Activated naive CD4-positive, alpha-beta T cell treated with Interleukin-2 at 50 U/mL for 16 hours (primary cell): Measurements from ENCODE around the gene FRMPD2.
"Not testable (repeated sequence)": the region's sequence is repeated elsewhere in the genome, so short reads cannot be mapped to it uniquely, and the experiment has no call there.

ENCODE experiments used
- DNase-seq: peaks from one replicate; pipeline ENCODE4 v3.0.0-alpha.2; 2020

Gene FRMPD2

DNA sequence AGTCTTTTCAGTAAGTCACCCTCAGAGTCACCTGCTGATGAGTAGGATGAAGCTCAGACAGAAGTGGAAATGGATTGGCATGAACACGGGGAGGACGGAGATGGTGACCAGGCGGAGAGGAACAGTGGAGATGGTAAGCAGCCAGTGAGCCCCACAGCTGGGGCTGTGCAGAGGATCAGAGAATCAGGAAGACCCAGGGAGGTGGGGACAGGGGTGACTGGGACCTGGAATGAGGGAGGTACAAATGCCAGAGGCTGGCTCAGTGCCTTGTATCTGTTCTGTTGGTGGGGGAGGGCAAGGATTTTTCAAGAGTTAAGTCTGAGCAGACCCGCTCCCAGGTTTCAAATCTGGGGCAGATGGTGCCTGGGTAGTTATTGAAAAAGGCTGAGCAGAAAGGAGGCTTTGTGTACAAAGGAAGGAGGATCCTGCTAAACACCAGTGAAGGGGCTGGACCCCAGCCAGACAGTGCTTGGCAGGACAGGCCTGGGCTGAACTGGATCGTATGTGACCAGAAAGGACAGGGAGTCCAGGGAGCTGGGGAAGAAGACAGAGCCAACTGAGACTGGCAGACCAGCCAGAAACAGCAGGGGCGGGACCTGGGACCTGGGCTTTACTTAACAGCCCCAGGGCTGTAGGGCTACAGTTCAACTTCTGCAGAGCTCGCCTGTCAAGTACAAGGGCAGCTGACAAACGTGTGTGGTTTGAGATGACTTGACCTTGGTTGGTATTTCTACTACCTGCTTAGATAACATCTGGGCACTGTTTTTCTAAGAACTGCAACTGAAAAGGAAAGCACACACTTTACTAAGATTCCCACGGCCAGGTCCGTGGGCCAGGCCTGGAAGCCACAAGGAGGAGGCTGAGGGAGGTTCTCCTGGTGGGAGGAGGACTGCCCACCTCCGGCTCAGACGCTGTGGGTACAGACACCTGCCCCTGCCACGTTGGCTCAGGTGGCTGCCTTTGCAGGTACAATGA is 13.2 kb upstream of the FRMPD2 start:
- DNase-seq, result no peak

DNA sequence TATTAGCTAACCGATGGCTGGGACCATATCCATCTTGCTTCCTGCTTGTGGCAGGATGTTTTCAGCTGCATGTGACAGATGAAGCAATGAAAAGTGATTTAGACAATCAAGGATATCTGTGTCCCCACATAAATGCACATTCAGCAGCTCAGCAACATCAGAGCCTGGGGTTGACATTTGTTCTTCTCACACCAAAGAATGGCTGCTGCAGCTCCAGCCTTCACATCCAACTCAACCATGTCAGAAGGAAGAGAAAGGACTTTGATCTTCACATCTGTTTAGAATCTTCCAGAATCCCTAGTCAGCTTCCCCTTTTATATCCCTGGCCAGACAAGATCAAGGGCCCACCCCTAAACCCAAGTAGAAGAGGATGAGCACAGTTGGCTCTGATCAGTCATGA is 11.9 kb upstream of the FRMPD2 start:
- DNase-seq, result no peak

DNA sequence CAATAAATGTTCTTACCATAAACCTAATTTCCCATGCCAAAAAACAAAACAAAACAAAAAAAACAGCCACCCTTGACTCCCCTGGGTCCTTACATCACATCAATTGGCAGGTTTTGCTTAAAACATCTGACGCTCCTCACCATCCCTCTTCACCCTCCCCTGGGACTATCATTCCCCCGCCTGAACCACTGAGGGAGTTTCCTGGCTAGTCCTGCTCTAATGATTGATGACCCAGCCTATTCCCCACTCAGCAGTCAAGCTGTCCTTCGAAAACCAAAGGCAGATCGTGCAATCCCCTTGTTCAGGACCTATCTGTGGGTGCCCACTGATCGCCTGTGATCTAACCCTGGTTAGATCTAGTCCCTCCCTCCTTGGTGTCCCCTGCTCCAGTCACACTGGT is 11.2 kb upstream of the FRMPD2 start:
- no peak for DNase-seq

DNA sequence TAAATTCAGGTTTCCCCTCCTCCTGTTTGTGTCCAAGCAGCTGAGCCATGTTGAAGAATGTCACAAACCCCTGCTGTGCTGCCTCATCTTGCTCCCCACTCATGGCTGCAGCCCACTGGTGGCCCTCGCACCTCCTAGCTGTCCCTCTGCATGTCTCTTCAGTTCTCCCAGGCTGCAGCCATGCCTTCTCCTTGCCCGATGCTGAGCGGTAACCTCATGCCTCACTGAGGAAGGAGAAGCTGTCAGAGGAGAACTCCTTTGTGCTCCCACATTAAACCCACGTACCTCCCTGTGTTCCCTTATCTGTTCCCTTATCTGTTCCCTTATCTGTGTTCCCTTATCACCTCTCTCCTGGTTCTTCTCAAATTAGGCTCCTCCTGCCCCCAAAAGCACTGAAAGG is 10.3 kb upstream of the FRMPD2 start:
- no peak for DNase-seq

DNA sequence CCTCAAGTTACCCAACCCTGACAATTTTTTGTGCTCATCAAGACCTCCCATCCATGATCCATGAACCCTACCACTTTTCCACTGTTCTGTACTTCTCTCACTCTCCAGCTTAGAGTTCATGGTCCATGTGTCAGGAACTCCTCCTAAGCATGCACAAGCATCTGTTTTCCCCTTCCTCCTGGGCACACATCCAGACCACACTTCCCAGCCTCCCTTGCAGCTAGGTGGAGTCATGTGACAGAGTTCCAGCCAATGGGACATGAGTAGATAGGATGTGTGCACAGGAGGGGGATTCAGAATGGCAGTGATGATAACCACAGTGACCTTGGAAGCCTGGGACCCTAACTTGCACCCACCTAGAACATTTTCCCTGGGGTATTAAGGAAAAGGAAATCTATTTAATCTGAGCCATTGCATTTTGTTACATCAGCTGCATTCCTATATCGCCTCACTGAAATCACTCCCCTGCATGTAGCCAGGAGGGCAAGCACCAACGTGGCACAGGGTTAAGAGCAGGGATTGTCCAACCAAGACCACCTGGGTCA is 9.6 kb upstream of the FRMPD2 start:
- no peak for DNase-seq

DNA sequence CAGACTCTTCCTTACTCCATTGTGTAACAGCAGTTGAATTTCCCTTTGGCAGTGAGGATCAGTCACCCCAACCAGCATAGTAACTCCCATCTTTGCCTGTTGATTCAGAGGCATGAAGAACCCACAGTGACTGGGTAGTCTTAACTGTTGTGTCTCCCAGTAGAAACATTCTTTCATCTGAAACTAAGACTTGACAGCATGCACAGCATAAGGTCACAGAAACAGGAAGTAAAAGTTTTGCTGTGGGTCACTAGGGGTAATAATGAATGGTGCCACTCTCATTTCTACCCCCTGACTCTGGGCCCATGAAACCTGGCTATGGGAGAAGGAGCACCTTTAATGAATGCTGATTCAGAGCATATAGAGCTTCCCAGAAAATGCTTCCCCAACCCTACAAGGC is 8.3 kb upstream of the FRMPD2 start:
- DNase-seq, result no peak

DNA sequence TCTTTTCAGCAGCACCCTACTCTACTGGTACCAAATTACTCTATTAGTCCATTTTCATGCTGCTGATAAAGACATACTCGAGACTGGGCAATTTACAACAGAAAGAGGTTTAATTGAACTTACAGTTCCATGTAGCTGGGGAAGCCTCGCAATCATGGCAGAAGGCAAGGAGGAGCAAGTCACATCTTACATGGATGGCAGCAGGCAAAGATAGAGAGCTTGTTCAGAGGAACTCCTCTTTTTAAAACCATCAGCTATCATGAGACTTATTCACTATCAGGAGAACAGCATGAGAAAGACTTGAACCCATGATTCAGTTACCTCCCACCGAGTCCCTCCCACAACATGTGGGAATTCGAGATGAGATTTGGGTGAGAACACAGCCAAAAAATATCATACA is 7.2 kb upstream of the FRMPD2 start:
- DNase-seq, result not testable (repeated sequence)

DNA sequence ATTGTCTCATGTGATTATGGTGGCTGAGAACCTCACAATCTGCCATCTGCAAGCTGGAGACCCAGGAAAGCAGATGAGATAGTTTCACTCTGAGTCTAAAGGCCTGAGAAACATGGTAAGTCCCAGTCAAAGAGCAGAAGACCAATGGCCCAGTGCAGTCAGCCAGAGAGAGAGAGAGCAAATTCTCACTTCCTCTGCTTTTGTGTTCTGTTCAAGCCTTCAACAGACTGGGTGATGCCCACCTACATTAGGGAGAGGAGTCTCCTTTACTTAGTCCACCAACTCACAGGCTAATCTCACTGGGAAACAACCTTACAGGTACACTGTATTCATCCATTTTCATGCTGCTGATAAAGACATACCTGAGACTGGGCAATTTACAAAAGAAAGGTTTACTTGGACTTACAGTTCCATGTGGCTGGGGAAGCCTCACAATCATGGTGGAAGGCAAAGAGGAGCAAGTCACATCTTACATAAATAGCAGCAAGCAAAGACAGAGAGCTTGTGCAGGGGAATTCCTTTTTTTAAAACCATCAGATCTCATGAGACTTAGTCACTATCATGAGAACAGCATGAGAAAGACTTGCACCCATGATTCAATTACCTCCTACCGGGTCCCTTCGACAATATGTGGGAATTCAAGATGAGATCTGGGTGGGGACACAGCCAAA is 4.7 kb upstream of the FRMPD2 start:
- no peak for DNase-seq

DNA sequence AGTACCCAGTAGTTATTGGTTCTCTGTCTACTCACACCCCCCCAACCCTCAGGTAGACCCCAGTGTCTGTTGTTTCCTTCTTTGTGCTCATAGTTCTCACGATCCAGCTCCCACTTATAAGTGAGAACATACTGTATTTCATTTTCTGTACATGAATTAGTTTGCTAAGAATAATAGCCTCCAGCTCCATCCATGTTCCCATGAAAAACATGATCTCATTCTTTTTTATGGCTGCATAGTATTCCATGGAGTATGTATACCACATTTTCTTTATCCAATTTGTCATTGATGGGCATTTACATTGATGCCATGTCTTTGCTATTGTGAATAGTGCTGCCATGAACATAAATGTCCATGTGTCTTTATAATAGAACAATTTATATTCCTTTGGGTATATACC is 2.6 kb upstream of the FRMPD2 start:
- no peak for DNase-seq

DNA sequence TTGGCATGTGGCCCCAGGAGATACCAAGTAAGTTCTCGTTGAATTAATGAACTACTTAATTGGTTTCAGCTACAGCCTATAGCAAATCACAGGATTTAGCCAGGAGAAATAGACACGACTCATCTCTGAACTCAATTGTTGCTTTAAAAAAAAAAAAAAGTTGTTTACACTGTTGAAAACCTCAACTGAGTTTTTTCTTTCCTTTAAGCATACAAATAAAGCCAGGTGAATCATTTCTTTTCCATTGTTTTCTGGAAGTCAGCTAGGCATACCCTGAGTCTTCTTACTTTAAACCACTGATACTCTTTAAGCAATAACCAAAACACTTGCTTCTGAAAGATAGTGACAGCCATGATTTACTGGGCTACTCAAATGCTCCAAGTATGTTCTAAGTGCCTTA is 755 bp downstream of the FRMPD2 start:
- no peak for DNase-seq

DNA sequence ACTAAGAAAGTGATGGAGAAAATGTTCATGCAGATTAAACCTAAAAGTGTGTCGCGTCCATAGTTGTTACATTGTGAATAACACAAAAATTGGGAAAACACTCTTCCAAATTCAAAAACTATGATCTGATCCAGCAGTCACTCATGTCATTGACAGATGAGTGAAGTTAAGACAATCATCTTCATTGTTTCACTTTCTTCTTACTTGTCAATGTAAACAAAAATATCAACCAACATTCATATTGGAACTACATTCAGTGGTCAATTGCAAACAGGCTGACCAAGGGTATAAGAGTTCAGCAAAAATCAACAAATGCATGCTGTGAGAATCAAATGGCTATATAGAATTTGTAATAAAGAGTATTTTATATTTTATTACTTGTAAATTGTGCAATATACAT is 1.8 kb downstream of the FRMPD2 start:
- DNase-seq, result no peak

DNA sequence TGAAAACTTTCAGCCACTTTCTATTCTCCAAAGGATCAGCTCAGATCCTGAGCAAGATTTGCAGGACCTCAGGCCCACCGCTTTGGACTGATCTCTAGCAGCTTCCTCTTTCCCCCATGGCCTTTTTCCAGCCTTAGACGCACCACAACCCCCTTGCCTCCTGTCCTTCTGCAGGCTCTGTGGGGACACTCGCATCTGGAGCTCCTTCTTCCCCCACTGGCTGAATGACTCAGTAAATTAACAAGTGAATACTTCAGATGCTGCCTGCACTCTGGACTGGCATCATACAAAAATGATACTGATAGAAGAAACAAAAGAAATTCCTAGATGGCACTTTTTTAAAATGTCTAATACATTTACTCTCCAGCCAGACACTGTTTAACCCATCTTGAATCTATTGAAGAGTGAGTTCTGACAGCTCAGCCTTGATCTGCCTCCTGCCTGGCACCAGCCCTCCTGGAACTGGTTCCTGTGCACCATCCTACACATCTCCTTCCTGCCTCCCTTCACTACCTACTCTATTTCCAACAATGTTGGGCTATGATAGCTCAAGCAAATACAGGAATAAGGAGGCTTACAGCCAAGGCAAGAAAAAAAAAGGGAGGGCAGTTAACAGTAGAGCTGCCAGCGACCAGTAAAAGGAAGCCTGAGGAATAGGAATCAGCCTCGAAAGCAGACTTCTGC is 3.3 kb downstream of the FRMPD2 start:
- DNase-seq, result no peak

DNA sequence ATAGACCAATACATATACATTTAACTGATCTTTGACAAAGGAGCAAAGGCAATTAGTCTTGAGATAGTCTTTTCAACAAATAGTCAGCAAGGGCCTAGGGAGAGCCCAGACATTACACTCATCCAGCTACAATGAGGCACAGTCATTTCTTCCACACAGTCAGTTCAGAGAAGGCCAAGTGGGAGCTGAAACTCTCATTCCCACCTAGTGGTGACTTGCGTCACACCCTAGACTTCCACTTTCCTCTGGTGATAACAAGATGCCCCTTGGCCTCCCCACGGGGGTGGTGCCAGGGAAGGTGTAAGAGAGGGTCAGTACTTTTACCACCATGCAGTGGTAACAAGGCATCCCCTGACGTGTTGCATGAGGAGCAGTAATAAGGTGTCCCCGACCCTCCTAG is 8.0 kb downstream of the FRMPD2 start:
- no peak for DNase-seq

DNA sequence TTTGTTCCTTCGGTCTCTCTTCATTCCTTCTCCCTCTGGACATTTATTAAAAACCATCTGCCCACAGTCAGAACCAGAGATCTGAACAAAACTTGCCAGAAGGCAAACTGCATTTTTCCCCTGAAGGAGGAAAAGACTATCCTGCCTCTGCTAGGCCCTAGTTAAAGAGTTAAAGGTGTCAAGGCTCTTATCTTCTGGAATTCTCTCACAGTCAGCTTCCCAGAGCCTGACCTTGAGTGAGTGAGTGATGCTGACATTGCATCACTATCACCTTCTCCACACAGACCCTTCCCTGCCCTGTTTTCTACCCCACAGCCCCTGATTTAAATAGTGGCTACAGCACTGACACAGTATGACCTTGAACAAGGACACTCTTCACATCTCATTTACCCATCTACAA is 16.4 kb downstream of the FRMPD2 start:
- DNase-seq, result no peak

DNA sequence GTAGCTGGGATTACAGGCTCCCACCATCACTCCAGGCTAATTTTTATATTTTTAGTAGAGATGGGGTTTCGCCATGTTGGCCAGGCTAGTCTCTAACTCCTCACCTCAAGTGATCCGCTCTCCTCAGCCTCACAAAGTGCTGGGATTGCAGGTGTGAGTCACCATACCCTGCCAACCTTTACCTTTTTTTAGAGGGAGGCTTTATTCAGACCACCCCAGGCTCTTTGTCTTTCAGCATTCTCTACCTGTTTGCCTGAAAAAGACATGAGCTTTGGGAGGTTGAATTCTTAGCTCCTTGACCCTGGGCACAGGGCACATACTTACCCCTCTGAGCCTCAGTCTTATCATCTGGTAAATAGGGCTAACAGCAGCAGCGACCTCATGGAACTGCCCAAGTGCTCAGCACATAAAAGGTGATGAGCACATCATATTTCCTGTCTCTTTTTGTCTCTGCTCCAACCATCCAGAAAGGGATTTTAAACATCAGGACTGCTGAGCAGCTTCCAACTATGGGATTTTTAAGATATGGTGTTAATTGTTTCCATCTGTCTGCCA is 17.0 kb downstream of the FRMPD2 start:
- DNase-seq, result no peak

DNA sequence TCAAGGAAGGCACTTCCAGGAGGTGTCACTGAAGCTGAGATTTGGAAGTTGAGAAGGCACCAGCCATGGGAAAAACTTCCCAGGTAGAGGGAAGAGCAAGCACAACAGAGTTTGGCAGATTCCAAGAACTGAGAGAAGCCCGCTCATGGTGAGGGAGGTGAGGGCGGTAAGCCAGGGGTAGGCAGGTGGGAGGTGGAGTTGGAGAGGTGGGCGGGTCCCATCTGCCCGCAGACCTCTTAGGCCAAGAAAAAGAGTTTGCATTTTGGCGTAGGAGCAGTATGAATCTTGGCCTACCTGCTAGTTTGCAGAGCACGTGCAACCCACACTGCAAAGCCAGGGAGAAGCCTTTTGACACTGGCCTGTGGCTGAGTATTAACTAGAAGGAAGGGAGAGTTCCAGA is 18.8 kb downstream of the FRMPD2 start:
- no peak for DNase-seq

DNA sequence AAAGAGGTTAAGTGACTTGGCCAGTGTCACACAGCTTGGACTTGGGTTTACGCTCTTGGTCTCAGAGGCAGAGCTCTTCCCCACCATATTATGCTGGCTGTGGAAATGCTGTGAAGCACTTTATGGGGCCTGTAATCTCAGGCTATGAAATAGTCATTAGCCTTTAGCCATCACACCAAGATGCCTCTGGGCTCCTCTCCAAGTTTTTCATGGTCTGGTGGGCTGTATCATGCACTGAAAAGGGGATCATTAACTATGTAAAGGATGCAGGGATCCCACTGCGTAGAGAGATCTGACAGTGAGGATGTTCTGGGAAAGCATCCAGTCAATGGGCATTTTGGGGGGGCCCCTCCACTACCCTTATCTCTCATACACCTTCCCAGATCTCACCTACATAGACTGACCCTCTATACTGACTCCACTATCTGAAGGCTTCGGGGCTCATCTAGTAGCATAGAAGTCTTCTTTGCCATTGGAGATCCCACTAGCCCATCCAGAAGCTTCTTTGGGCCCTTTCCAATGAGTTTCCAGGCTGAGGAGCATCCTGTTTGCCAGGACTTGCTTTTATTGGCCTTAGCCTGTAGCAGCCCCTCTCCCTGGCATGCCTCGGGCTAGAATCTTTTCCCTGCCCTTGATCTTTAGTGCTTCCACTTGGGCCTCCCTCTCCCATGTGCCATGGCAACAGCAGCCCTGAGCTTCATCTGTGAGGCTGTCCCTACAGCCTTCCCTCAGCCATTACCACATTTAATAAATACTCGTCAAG is 19.6 kb downstream of the FRMPD2 start:
- no peak for DNase-seq

DNA sequence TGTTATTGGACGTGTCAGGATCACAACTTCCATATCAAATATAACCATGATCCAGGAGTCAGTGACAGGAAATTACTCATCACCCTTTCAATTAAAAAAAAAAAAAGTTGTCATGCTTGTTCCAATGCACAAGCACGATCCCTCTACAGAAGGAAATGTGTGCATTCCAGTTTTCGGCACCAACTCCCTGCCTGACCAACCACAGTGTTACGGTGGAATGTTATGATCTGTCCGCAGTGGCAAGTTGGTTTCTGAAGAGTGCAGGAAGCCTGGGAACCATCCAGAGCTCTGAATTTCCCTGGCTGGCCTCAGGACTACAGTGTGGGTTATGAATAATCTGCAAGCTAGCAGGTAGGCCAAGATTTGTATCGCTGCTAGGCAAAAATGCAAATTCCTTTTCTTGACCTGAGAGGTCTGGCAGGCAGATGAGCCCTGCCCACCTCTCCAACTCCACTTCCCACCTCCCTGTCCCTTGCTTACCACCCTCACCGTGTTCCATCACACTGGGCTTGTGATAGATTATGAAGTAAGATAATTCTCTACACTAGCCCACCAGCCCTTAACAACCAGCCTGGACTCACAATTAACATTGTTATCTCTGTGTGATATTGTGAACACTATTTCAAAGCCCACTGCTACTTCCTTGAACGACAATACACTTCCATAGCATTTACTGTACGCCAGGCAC is 20.4 kb downstream of the FRMPD2 start:
- no peak for DNase-seq

DNA sequence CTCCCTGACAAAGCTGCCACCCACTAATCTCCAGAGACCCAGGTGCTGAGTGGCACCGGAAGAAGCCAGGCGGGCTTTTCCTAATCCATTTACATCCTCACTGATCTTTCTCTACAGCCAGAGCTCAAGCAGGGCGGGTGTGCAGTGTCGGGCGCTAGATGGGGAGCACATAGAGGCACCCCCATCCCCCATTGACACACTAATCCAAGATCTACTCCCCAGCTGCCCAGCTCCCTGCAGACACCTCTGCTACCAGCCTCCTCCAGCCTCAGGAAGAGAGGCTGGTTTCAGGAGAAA is 22.2 kb downstream of the FRMPD2 start:
- DNase-seq, result no peak

DNA sequence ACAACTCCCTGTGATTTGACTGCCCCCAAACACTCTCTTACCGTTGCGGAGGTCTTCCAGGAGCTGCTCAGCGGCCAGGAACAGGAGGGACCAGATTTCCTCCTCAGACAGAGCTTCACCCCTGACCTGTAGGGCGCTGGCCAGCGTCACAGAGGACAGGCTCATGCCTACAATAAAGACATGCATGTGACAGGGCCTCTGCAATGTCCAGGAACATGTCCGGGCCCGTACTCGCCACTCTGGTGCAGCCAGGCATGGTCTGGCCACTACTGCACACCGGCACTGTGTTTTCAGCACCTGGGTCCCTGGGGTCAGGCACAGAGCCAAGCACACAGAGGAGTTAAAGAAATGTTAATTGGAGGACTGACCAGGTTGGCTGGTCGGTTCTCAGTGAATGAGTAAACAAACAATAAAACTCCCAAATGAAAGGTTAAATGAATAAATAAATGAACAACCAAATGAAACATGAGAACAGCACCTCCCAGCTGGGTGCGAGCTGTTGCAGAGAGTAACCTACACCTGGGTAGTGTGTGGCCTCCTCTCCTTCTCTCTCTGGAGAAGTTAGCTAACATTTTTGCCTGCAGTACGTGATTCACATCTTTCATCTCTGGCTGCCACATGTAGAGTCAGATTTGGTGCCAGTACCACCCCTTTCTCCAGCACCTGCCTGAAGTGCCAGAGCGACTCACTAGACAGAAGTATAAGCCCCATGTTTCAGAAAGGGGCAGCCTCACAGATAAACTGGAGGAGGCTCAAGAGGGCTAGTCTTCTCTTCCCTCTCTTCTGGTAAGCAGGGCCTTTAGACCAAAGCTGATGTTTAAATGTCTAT is 22.8 kb downstream of the FRMPD2 start:
- no peak for DNase-seq

DNA sequence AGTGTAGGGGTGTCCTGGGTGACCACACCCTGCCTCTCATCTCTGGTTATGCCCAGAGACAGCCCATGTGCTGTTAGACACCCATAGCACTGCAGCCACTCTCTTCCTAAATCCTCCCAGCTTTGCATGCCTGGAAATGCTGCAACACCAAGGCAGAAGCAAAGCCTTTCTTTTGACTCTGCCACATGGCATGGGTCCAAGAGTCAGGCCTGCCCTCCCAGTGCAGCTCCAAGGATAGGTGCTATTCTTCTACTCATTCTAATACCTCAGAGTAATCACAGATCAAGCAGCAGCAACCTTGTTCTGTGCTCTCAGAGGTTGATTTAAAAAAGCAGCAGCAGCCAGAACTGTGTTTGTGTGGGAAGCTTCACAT is 23.4 kb downstream of the FRMPD2 start:
- DNase-seq, result no peak
